Measurements from ENCODE around the gene ESR1. TPM values are rescaled to one million over a fixed set of nuclear protein-coding genes. Genes with fewer than 3 reads are reported as not detected.

The ESR1 gene
- total RNA-seq, 4 donors from 2014 or later = 29.1 to 225 (median 141) TPM

GRCh38 chr6:151999194-151999593 lies 191.7 kb downstream of the ESR1 start:
- intact Hi-C loops (cut with DNase I; ENCODE audit: low total_unique reads) = no loop called here
- TF ChIP-seq, protein P1, sequence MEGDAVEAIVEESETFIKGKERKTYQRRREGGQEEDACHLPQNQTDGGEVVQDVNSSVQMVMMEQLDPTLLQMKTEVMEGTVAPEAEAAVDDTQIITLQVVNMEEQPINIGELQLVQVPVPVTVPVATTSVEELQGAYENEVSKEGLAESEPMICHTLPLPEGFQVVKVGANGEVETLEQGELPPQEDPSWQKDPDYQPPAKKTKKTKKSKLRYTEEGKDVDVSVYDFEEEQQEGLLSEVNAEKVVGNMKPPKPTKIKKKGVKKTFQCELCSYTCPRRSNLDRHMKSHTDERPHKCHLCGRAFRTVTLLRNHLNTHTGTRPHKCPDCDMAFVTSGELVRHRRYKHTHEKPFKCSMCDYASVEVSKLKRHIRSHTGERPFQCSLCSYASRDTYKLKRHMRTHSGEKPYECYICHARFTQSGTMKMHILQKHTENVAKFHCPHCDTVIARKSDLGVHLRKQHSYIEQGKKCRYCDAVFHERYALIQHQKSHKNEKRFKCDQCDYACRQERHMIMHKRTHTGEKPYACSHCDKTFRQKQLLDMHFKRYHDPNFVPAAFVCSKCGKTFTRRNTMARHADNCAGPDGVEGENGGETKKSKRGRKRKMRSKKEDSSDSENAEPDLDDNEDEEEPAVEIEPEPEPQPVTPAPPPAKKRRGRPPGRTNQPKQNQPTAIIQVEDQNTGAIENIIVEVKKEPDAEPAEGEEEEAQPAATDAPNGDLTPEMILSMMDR (IDR thresholded peaks at IDR 0.05) = no peak
- TF ChIP-seq POLR2A (IDR thresholded peaks at IDR 0.05) = no peak
- Histone ChIP-seq H3K9me3 (no peaks in the 10 kb centered on the region), H3K4me1 (peaks cover 3 to 6% of the 10 kb centered on the region in 2 donors), H3K36me3 (no peaks in the 10 kb centered on the region), H3K27me3 (no peaks in the 10 kb centered on the region), H3K4me3 (no peak overlapping the region), H3K27ac (peak overlapping the region; percentile 19 to 64)
- no peak for DNase-seq

GRCh38 chr6:152001408-152001807 lies 193.9 kb downstream of the ESR1 start:
- intact Hi-C loops (cut with DNase I; ENCODE audit: low total_unique reads) = no loop called here
- TF ChIP-seq POLR2A (IDR thresholded peaks at IDR 0.05) = no peak
- TF ChIP-seq, protein P1 (IDR thresholded peaks at IDR 0.05) = no peak
- no peak for DNase-seq
- Histone ChIP-seq H3K36me3 (no peaks in the 10 kb centered on the region), H3K4me1 (peaks cover 3 to 6% of the 10 kb centered on the region in 2 donors), H3K9me3 (no peaks in the 10 kb centered on the region), H3K27ac (peak overlapping the region; percentile 8 to 18), H3K27me3 (no peaks in the 10 kb centered on the region), H3K4me3 (no peak overlapping the region)

- no peak for DNase-seq
- Histone ChIP-seq H3K27me3 (no peaks in the 10 kb centered on the region), H3K36me3 (no peaks in the 10 kb centered on the region), H3K4me3 (no peak overlapping the region), H3K9me3 (no peaks in the 10 kb centered on the region), H3K27ac (peak overlapping the region; percentile 8 to 18), H3K4me1 (peaks cover 3 to 6% of the 10 kb centered on the region in 2 donors)
- intact Hi-C loops (cut with DNase I; ENCODE audit: low total_unique reads) = no loop called here
- TF ChIP-seq, protein P1 (IDR thresholded peaks at IDR 0.05) = no peak
- no peak for TF ChIP-seq POLR2A (IDR thresholded peaks at IDR 0.05)
These were observed 194.8 kb downstream of the ESR1 start for GRCh38 chr6:152002306-152002705.

- TF ChIP-seq, protein P1 (IDR thresholded peaks at IDR 0.05) = no peak
- TF ChIP-seq POLR2A (IDR thresholded peaks at IDR 0.05) = no peak
- no peak for DNase-seq
- Histone ChIP-seq H3K4me1 (peaks cover 2 to 3% of the 10 kb centered on the region in 2 donors), H3K4me3 (no peak overlapping the region), H3K27ac (peak overlapping the region in 1 of 2 donors; percentile 6), H3K9me3 (no peaks in the 10 kb centered on the region), H3K36me3 (no peaks in the 10 kb centered on the region), H3K27me3 (no peaks in the 10 kb centered on the region)
- intact Hi-C loops (cut with DNase I; ENCODE audit: low total_unique reads) = no loop called here
These were observed 196.6 kb downstream of the ESR1 start for GRCh38 chr6:152004036-152004566.

- Histone ChIP-seq H3K36me3 (no peaks in the 10 kb centered on the region), H3K4me3 (no peak overlapping the region), H3K27me3 (no peaks in the 10 kb centered on the region), H3K27ac (no peak overlapping the region), H3K9me3 (no peaks in the 10 kb centered on the region), H3K4me1 (peaks cover 0 to 3% of the 10 kb centered on the region in 2 donors)
- intact Hi-C loops (cut with DNase I; ENCODE audit: low total_unique reads) = no loop called here
- TF ChIP-seq POLR2A (IDR thresholded peaks at IDR 0.05) = no peak
- TF ChIP-seq, protein P1 (IDR thresholded peaks at IDR 0.05) = no peak
- DNase-seq = no peak
These were observed 197.4 kb downstream of the ESR1 start for GRCh38 chr6:152004896-152005295.

Measured in uterus (tissue), 4 donors.